SK-N-SH (cell line): Measurements from ENCODE around the gene PRDM15.

ENCODE experiments used
- CTCF ChIP-seq: fragments of 200-600 bp; sonication (generic); IDR thresholded peaks from 2 replicates; pipeline ENCODE4 v1.6.1; 2017; ENCODE audit warnings: antibody characterized with exemption, mild to moderate bottlenecking, moderate library complexity
- NFIC ChIP-seq: IDR thresholded peaks from 2 replicates; pipeline ENCODE4 v1.4.0; 2012; ENCODE audit warnings: borderline replicate concordance
- NRF1 ChIP-seq: IDR thresholded peaks from 2 replicates; pipeline ENCODE4 v1.6.1; 2012; ENCODE audit warnings: low read depth, mild to moderate bottlenecking, low read length
- REST ChIP-seq: IDR thresholded peaks from 2 replicates; pipeline ENCODE4 v1.6.1; 2012; ENCODE audit warnings: mild to moderate bottlenecking, low read depth, low read length, moderate library complexity

- no peak for TF ChIP-seq CTCF
- TF ChIP-seq NFIC: no peak
- TF ChIP-seq REST: no peak
- TF ChIP-seq NRF1: no peak
Observed at GRCh38 chr21:41880153-41880552, 1.0 kb upstream of the PRDM15 start.
